Dermis microvascular lymphatic vessel endothelial cell (primary cell): ENCODE results near the gene HORMAD2. TPM values are rescaled to one million over a fixed set of nuclear protein-coding genes. Genes with fewer than 3 reads are reported as not detected.
A peak's percentile ranks its signal among the peaks of the same experiment; 100 is the strongest.

Source experiments
- DNase-seq, 2 donors: peaks; one replicate each; pipeline versions ENCODE4 v3.0.0 to v3.0.0-alpha.2; 2010; ENCODE audit warnings: low read depth in 2 of 2
- total RNA-seq: library from RNA; depleted of rRNA; stranded (reverse); fragments of >200 nt; gene quantifications from 2 replicates; pipeline ENCODE4 v1.2.1, GENCODE V29; 2014

HORMAD2 gene
- total RNA-seq: not detected in 2 replicates

DNA sequence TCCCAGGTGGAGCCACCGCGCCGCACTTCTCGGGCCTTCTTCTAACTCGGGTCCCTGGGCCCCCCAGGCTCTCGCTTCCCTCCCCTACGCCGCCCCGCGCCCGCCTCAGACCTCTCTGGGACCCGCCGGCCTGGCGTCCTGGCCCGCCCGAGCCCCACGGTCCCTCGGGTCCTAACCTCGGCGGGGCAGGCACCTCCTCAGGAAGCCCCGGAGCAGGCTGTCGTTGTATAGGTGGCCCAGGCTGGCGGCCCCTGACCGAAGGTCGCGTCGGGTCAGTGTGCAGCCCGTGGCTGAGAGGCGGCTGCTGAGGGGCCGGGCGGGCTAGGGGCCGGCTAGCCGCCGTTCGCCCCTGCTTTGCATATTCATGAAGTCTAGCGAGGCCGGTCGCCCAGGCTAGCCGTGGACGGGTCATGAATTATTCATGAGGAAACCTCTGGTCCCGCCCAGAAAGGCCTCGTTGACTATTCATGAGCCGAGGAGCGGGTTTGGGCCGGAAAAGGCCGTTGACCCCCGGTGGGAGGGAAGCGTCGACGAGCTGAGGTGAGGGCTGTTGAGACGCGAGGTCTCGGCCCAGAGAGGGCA, at the start of gene HORMAD2:
Gene HORMAD2, plus strand, starts transcription at position 513 of the 582 bp plus-strand sequence. CDS start 13,489 bp downstream, outside the sequence.
- peak in 1 of 2 donors; percentile 33 for DNase-seq

DNA sequence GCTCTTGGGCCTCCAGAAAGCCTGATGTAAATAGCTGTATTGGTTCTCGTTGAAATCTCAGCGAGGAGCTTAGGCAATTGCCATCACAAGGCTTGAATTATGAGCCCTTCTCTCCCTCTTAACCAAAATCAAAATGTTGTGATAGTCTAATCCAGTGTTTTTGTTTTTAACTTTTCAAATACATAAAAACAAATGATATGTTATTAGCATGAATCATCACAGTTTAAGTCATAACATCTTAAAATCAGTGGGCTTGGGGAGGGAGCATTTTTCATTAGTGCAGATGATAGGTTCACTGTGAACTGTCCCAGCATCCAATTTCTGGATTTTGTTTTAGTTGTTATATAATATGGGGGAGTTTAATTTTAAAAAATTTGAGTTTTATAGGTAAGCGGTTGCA, 48.9 kb upstream of the HORMAD2 start:
- no peak for DNase-seq

DNA sequence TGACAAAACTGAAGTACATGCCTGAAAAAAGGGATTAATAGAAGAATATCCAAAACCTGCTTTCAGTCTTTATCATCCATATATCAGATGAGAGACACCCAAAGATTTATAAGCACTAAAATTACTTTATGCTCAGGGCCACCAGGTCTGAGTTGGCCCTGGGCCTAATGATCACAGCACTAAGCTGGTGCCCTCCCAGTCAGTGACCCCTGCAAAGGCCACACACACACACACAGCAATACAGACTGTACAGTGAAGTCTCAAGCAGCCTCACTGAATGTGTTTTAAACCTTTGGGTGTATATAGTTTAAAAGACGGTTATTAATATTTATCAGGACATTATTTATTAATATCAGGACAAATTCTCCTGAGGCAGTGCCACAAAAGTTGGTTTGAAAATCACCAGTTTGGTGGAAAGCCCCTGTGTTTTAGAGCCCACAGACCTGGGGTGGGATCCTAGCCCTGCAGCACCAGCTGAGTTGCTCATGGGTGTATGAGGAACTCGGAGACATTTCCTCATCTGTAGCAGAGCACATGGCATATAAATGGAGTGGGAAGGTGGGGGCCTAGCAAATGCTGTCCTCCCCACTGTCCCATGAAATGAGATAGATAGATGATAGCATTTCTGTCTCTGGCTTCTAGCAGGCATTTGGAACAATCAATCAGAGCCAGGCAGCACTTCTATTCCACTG, 48.4 kb upstream of the HORMAD2 start:
- DNase-seq: no peak

DNA sequence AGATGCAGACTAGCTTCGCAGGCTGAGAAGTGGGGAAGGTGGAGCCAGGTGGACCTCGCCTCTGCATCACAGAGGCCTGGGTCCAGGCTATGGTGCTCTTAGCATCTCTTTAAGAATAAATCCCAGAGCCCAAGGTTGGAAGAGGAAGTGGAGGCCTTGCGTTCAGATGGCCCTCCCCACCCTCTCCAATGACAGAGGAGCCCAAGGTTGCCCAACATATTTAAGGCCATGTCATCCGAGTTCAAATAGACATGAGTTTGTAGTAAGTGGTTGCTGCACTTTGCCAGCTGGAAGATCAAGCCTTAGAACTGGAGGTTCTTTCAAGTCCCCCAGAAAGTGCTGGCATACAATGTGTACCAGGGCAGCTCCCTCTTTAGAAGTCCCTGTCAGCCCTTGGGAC, 47.1 kb upstream of the HORMAD2 start:
- no peak for DNase-seq

GRCh38 chr22:30033901-30034300, 46.4 kb upstream of the HORMAD2 start:
- no peak for DNase-seq

DNA sequence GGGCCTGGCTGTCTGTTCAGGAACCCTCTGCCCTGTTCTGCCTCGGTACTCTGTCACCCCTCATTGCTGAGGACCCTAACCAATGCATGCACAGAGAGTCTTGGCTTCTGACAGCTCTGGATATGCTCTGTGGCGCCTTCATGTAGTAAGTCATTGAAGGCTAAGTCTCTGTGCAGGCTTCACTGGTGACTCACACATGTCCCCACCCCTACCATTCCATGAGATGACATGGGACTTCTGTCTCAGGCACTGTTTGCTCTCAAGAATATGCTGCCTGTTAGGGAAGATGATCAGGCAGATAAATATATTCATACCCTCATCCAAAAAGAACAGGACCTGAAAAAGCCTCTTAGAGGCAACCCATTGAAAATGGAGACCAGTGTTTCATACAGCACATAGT, 43.6 kb upstream of the HORMAD2 start:
- no peak for DNase-seq

DNA sequence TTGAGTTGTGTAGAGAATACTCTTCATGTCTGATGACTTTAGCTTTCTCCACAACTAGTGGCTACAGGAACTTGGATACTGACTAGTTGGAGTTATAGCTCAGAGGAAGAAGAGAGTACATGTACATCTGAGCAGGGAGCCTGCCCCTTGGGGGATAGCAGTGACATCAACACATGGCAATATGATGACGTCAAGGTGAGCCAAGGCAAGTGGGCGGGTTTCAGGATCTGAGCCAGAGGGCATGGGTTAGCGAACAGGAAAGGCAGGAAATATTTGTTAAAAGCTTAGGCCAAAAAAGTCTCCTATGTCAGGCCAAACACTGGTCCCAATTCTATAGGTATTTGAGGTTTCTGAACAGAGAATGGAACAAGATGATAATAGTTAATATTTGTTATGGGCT, 42.0 kb upstream of the HORMAD2 start:
- peak; percentile 58 to 87 for DNase-seq

- DNase-seq: no peak
Measured at GRCh38 chr22:30040499-30041260, 39.6 kb upstream of the HORMAD2 start.

DNA sequence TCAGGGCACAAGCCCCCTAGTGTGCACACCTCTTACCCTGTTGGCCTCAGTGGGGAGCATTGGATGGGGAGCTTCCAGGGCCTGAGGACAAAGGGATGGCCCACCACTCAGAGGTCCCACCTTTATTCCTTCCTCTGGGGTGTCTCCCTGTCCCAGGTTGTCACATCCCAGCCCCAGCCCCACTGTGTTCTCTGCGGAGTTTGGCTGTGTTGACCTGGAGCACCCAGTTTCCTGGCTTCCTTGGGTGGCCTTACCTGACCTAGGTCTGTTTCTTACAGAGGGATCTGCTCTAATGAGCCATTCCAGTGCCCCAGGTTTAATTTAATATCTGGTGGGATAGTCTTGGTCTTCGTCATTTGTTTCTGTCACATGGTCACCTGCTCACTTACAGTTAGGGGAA, 38.8 kb upstream of the HORMAD2 start:
- DNase-seq: no peak

- DNase-seq: no peak
Measured at GRCh38 chr22:30041881-30042280, 38.4 kb upstream of the HORMAD2 start.

- DNase-seq: no peak
Measured at GRCh38 chr22:30043161-30043560, 37.1 kb upstream of the HORMAD2 start.

- peak; percentile 28 to 91 for DNase-seq
Measured at GRCh38 chr22:30044369-30044768, 35.9 kb upstream of the HORMAD2 start.

DNA sequence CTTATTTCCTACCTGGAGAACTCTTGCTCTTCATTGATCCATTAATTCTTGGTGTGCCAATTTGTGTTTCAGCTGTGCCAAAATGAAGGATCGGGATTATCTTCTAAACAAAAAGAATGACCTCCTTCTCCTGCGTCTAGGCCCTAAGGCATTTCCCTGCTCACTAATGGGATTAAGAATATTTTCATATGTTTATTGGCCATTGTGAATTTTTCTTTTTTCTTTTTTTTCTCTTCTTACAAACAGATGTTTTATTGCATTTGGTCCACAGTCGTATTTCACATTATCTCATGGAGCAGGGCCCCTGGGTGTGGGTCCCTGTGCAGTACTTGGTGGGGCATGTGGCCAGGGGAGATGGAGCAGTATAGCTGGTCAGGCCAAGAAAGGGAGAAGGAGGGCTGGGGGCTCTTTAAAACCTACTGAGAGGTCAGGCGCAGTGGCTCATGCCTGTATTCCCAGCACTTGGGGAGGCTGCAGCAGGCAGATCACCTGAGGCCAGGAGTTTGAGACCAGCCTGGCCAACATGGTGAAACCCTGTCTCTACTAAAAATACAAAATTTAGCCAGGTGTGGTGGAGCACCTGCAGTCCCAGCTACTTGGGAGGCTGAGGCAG, 35.3 kb upstream of the HORMAD2 start:
- no peak for DNase-seq

DNA sequence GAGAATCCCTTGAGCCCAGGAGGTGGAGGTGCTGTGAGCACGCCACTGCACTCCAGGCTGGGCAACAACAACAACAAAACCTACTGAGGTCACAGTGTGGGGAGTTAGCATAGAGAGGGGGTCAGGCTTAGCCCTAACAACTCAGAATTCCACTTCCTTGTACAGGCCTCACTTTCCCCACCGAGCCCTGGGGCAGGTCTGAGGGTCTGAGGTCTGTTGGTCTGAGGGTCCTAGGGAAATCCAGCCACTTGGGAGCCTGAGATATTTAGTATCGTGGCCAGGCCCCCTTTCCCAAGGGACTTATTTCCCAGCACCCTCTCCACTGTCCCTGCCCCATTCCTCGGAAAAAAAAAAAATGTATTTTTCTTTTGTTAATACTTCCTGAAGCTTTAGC, 34.8 kb upstream of the HORMAD2 start:
- DNase-seq: no peak

DNA sequence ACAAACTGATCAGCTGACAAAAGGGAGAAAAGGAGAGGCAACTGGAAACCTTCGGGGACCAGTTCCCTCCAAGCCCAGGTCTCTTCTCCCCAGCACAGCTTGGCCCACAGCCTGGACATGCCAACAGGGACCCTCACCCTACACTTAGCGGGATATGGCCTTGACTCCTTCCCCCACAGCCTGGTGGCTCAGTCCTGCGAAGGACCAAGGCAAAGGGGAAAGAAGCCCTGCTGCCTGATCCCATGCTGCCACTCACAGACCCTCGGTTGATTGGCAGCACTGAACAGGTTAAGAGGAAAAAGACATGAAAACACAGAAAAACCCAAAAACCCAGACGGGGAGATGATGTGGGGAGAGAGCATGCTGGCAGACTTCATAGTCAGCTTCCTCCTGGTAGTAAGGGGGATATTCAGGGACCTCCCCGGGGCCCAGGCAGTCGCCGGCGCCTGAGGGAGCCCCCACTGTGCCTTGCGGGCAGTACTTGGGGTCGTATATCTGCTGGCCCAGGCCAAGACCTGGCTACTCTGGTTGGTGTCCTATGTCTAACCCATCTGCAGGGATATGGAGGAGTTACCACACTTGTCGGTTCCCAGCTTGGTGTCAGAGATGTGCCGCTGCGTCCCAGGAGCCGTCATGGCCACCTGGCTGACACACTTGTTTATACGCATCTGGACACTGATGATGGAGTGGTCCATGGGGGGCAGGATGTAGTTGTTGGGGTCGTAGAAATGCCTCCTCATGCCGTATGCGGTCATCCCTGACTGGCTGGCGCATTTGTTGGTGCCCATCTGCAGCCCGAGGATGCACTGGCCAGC, 34.2 kb upstream of the HORMAD2 start:
- DNase-seq: no peak

DNA sequence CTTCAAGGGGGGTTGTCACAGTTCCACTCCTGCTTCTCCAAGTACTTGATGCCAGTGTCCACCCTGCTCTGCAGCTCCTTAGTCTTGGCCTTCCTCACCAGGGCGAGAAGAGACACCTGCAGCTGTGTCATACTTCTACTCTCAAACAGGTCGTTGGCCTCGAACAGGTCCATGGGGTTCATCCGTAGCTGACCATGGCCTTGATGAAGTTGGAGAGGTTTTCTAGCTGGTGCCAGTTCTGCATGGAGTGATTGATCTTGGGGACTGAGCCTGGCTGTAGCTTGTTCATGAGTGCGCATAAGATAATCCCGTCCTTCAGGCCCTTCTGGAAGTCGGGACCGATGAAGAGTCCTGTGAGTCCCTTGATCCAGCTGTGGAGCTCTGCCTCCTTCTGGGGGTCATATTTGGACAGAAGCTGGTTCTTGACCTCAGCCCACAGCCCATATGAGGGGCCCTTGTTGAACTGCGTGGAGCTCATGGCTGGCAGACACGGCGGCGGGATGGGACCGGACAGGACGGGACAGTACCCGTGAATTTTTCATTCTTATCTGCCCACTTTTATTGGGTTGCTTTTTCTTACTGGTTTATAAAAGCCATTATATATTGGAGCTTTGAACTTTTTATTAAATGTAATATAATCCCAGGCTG, 33.4 kb upstream of the HORMAD2 start:
- no peak for DNase-seq

DNA sequence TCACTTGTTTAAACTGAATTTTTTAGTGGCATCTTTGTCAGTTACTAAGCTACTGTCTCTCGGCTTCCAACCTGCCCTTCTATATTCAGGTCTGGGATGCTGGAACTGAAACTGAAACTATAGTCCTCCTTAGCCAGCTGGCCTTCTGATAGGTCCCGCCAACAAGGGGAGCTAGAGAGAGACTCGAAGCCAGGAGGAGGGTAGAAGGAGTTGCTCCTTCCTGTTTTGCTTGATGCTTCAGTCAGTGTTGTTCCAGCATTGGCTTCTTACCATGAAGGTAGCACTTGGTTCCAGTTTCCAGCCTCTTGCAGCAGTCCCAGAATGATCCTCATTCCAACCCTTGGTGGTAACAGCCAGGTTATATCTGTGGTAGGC, 32.9 kb upstream of the HORMAD2 start:
- no peak for DNase-seq

GRCh38 chr22:30048681-30049080, 31.6 kb upstream of the HORMAD2 start:
- DNase-seq: peak in 1 of 2 donors; percentile 9

DNA sequence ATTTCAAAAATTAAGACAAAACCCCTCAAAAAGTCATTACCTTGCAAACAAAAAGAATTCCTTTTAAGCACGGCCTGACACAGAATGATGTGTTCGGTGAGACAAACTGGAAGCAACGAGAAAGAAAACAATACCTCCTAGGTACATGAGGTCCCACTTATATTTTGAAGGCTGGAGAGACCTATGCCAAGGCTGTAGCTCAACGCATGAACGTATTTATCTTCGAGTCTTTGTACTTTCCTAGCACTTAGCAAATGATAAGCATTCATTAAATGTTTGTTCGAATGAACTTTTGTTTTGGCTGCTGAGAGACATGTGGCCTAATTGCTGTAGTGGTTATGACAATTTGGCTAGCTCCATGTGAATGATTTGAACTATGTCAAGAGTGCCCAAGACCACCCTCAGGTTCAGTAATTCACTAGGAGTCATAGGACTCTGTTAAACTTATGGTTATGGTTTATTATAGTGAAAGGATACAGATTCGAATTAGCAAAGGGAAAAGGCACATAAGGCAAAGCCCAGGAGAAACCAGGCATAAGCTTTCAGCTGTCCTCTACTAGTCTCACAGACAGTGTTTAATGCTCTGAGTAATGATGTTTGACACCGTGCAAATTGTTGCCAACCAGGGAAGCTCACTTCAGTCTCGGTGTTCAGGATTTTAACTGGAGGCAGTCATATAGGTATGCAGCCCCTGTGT, 26.0 kb upstream of the HORMAD2 start:
- no peak for DNase-seq

- DNase-seq: no peak
Measured at GRCh38 chr22:30054764-30055069, 25.5 kb upstream of the HORMAD2 start.

- DNase-seq: no peak
Measured at GRCh38 chr22:30056015-30056414, 24.2 kb upstream of the HORMAD2 start.
